Lower leg skin (tissue), 4 donors: ENCODE measurements around the gene DIMT1. TPM values are rescaled to one million over a fixed set of nuclear protein-coding genes. Genes with fewer than 3 reads are reported as not detected.

ENCODE experiments used
- DNase-seq, 2 donors: peaks; one replicate each; pipeline ENCODE4 v3.0.0-alpha.2; 2019; ENCODE audit warnings: low spot score in 2 of 2
- H3K4me3 ChIP-seq: fragments of 200-600 bp; sonication (generic); 2 replicates; pipeline ENCODE4 v1.5.1; 2017; ENCODE audit warnings: mild to moderate bottlenecking, low read depth; ENCODE audit not compliant: poor library complexity, severe bottlenecking
- CTCF ChIP-seq, 3 donors: fragments of 450-650 bp; IDR thresholded peaks; one replicate each; pipeline ENCODE4 v1.5.1; 2016; ENCODE audit warnings: antibody characterized with exemption in 3 of 3, mild to moderate bottlenecking in 3 of 3, moderate library complexity in 2 of 3
- POLR2A ChIP-seq, 2 donors: fragments of 450-650 bp; IDR thresholded peaks; one replicate each; pipeline ENCODE4 v1.6.1; 2016 to 2017; ENCODE audit warnings: antibody characterized with exemption in 2 of 2, mild to moderate bottlenecking in 1 of 2, moderate library complexity in 1 of 2
- WGBS, 2 donors: methylation state at CpG; one replicate each; pipeline ENCODE4 v1.1.5; 2018; 5-methylcytosine and 5-hydroxymethylcytosine counted together
- intact Hi-C: fragments of 100-400 bp; cut with DNase I; formaldehyde crosslinking; loops from one replicate; pipeline ENCODE4 v1.15.0; 2023; ENCODE audit warnings: low total_unique reads
- total RNA-seq, 4 donors: library from RNA; depleted of rRNA; stranded (reverse); fragments of >200 nt; gene quantifications; one replicate each; pipeline ENCODE4 v1.1.0, GENCODE V29; 2016

DIMT1 gene
- total RNA-seq, 4 donors from 2014 or later: 13.4 to 18.9 (median 15.4) TPM

GRCh38 chr5:62395210-62395950 lies 8.3 kb downstream of the DIMT1 start:
- no peak for TF ChIP-seq POLR2A (IDR thresholded peaks at IDR 0.05)
- no peak for TF ChIP-seq CTCF (IDR thresholded peaks at IDR 0.05)
- no peak for DNase-seq
- intact Hi-C loops: no loop called here
- 85 to 94% methylated on average over 5 of the region's 5 CpGs for WGBS, 2 donors
- no peak overlapping the region for H3K4me3 ChIP-seq

GRCh38 chr5:62386824-62387223 lies 16.9 kb downstream of the DIMT1 start:
- TF ChIP-seq POLR2A (IDR thresholded peaks at IDR 0.05): no peak
- no peak for TF ChIP-seq CTCF (IDR thresholded peaks at IDR 0.05)
- intact Hi-C loops: no loop called here
- no peak overlapping the region for H3K4me3 ChIP-seq
- DNase-seq: no peak

GRCh38 chr5:62385816-62386400 lies 17.8 kb downstream of the DIMT1 start:
- 79 to 81% methylated on average over 2 of the region's 2 CpGs for WGBS, 2 donors
- intact Hi-C loops: no loop called here
- no peak for DNase-seq
- TF ChIP-seq POLR2A (IDR thresholded peaks at IDR 0.05) (no peak), CTCF (IDR thresholded peaks at IDR 0.05) (no peak)
- H3K4me3 ChIP-seq: no peak overlapping the region

GRCh38 chr5:62385131-62385530 lies 18.6 kb downstream of the DIMT1 start:
- H3K4me3 ChIP-seq: no peak overlapping the region
- DNase-seq: no peak
- 64 to 76% methylated on average over 4 of the region's 4 CpGs for WGBS, 2 donors
- no peak for TF ChIP-seq POLR2A (IDR thresholded peaks at IDR 0.05)
- no peak for TF ChIP-seq CTCF (IDR thresholded peaks at IDR 0.05)
- intact Hi-C loops: no loop called here

- intact Hi-C loops: no loop called here
- no peak overlapping the region for H3K4me3 ChIP-seq
- no peak for DNase-seq
- no peak for TF ChIP-seq CTCF (IDR thresholded peaks at IDR 0.05)
- no peak for TF ChIP-seq POLR2A (IDR thresholded peaks at IDR 0.05)
- WGBS, 2 donors: 94% methylated on average over 3 of the region's 3 CpGs
Measured at GRCh38 chr5:62376064-62376463, 27.6 kb downstream of the DIMT1 start.

- TF ChIP-seq CTCF (IDR thresholded peaks at IDR 0.05) (no peak), POLR2A (IDR thresholded peaks at IDR 0.05) (no peak)
- H3K4me3 ChIP-seq: no peak overlapping the region
- intact Hi-C loops: no loop called here
- no peak for DNase-seq
Measured at GRCh38 chr5:62375627-62376026, 28.1 kb downstream of the DIMT1 start.
